K562 (cell line): ENCODE results near the gene LRRC27.

ENCODE experiments used
- HNRNPLL ChIP-seq: fragments of 200-400 bp; formaldehyde crosslinking; IDR thresholded peaks from 2 replicates; pipeline ENCODE4 v1.6.1; 2017; ENCODE audit warnings: low read length, low read depth, mild to moderate bottlenecking; ENCODE audit not compliant: poor library complexity, severe bottlenecking
- PHF21A ChIP-seq: fragments of 450-650 bp; IDR thresholded peaks from 2 replicates; pipeline ENCODE4 v1.6.1; 2017; ENCODE audit warnings: low read depth, borderline replicate concordance
- POLR2AphosphoS5 ChIP-seq: IDR thresholded peaks from 2 replicates; pipeline ENCODE4 v1.6.1; 2011; ENCODE audit warnings: mild to moderate bottlenecking, low read depth, low read length, moderate library complexity; ENCODE audit not compliant: control insufficient read depth, insufficient read depth
- TAF9B ChIP-seq: fragments of 450-650 bp; IDR thresholded peaks from 2 replicates; pipeline ENCODE4 v1.6.1; 2018; ENCODE audit warnings: mild to moderate bottlenecking; ENCODE audit not compliant: partially characterized antibody
- TCF7 ChIP-seq: sonication (generic); IDR thresholded peaks from 2 replicates; pipeline ENCODE4 v1.6.1; 2016; ENCODE audit warnings: antibody characterized with exemption, borderline replicate concordance

GRCh38 chr10:132347931-132348267 is 15.9 kb downstream of the LRRC27 start:
- TF ChIP-seq POLR2AphosphoS5 = no peak
- no peak for TF ChIP-seq TCF7
- no peak for TF ChIP-seq TAF9B
- no peak for TF ChIP-seq PHF21A
- no peak for TF ChIP-seq HNRNPLL
